ENCODE measurements around the gene GSG1.
A peak's percentile ranks its signal among the peaks of the same experiment; 100 is the strongest.
"Not testable (repeated sequence)": the region's sequence is repeated elsewhere in the genome, so short reads cannot be mapped to it uniquely, and the experiment has no call there.

GSG1 gene

GRCh38 chr12:13049816-13050215 is 53.7 kb downstream of the GSG1 start:
- DNase-seq = no peak

DNA sequence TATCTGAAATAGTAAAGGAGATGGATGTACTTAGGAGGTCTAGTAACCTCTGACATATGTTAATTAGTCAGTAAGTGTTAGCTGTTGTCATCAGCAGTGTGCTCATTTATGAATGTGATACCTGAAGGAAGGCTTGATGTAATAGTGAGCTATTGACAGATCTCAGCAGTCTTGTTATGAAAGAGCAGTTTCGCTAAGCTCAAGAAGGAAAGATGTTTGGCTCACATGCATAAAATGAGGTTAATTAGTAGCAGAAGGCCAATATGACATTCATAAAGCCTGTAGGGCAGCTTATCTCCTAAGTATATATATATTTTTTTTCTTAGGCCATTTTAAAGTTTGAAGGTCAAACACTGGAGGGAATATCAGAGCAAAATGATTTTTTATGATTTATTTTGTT is 56.5 kb downstream of the GSG1 start:
- no peak for DNase-seq

- DNase-seq = no peak
Measured at GRCh38 chr12:13045816-13046215, 57.7 kb downstream of the GSG1 start.

- DNase-seq = no peak
Measured at GRCh38 chr12:13044906-13045299, 58.6 kb downstream of the GSG1 start.

DNA sequence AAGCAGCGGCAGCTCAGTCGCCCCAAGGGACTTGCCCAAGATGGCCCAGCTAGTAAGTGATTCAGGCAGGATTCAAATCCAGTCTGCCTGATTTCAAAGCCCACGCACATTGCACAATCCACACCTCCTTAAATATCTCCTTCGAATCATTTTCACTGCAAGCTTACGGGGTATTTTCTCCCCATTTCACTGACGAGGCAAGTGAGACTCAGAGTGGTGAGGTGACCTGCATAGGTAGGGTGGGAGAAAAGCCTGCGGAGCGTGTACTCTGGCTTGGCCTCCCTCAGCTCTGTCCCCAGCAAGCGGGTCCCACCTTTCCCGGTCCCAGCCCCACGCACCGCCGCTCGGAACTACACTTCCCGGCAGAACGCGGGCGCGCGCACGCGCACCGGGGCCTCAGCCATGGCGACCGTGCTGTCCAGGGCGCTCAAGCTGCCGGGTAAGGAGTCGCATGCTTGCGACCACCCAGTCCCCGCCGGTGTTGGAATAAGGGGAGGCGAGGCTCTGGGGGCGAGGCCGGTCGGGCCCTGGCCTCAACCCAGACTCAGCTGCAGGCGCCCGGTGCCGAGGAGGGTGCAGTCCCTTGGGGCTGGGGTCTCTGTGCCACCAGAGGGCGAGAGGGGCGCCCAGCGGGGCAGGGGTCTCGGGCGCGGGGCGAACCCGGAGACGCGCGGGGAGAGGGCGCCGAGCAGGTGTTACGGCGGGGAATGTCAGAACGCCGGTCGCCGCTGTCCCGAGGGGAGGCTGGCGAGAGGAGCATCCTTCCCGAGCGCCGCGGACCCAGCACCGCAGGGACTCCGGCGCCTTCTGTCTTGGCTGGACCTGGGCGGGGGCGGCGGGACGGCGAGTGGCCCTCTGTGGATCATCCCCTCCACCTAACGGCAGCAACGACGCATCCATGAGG is 59.2 kb downstream of the GSG1 start, which contains the start of gene FAM234B:
Gene FAM234B (plus strand): TSS at position 380 of the 904 bp plus-strand sequence. CDS start 23 bp downstream, at position 403.
- DNase-seq = peak; percentile 82

GRCh38 chr12:13042666-13043230 is 60.7 kb downstream of the GSG1 start:
- DNase-seq = no peak

GRCh38 chr12:13041224-13041623 is 62.2 kb downstream of the GSG1 start:
- no peak for DNase-seq

GRCh38 chr12:13039328-13039956 is 64.0 kb downstream of the GSG1 start:
- DNase-seq = peak; percentile 26

GRCh38 chr12:13038491-13039161 is 64.8 kb downstream of the GSG1 start:
- DNase-seq = no peak

- no peak for DNase-seq
Measured at GRCh38 chr12:13036881-13037280, 66.6 kb downstream of the GSG1 start.

- not testable (repeated sequence) for DNase-seq
Measured at GRCh38 chr12:13035335-13035734, 68.1 kb downstream of the GSG1 start.

All from NCI-H1694 treated with DMSO at 0.1 percent for 48 hours (cell line).